ENCODE results near the gene TMEM247. TPM values are rescaled to one million over a fixed set of nuclear protein-coding genes. Genes with fewer than 3 reads are reported as not detected.

Gene TMEM247
- total and polyA plus RNA-seq, 10 donors: not detected

- Histone ChIP-seq H3K27me3 (replicated peaks in 1 of 7) (no peaks in the 10 kb centered on the region), H3K36me3 (no peaks in the 10 kb centered on the region), H3K4me3 (no peak overlapping the region), H3K27ac (no peak overlapping the region), H3K9me3 (peaks cover 0 to 12% (median 10%) of the 10 kb centered on the region in 8 donors), H3K4me1 (peaks cover 0 to 5% (median 0%) of the 10 kb centered on the region in 6 donors)
- intact Hi-C loops (cut with DNase I; ENCODE audit: low total_unique reads): no loop called here
- TF ChIP-seq POLR2A (IDR thresholded peaks at IDR 0.05): no peak
- no peak for TF ChIP-seq CTCF (IDR thresholded peaks at IDR 0.05 in 8 of 11, conservative IDR thresholded peaks at IDR 0.05 in 3 of 11)
- no peak for TF ChIP-seq POLR2AphosphoS5 (IDR thresholded peaks at IDR 0.05)
- 82 to 87% (median 87%) methylated on average over 3 of the region's 3 CpGs for WGBS, 5 donors
- DNase-seq: no peak
Measured at GRCh38 chr2:46509804-46510203, 30.4 kb downstream of the TMEM247 start.

GRCh38 chr2:46510598-46511177 lies 31.3 kb downstream of the TMEM247 start:
- Histone ChIP-seq H3K4me1 (peaks cover 0 to 5% (median 0%) of the 10 kb centered on the region in 6 donors), H3K4me3 (no peak overlapping the region), H3K27me3 (replicated peaks in 1 of 7) (no peaks in the 10 kb centered on the region), H3K36me3 (no peaks in the 10 kb centered on the region), H3K27ac (no peak overlapping the region), H3K9me3 (peaks cover 0 to 21% (median 19%) of the 10 kb centered on the region in 8 donors)
- 72 to 94% (median 90%) methylated on average over 2 to 5 of the region's 5 CpGs for WGBS, 5 donors
- DNase-seq: no peak
- intact Hi-C loops (cut with DNase I; ENCODE audit: low total_unique reads): no loop called here
- TF ChIP-seq CTCF (IDR thresholded peaks at IDR 0.05 in 8 of 11, conservative IDR thresholded peaks at IDR 0.05 in 3 of 11) (no peak), POLR2AphosphoS5 (IDR thresholded peaks at IDR 0.05) (no peak), POLR2A (IDR thresholded peaks at IDR 0.05) (no peak)

GRCh38 chr2:46512185-46512584 lies 32.8 kb downstream of the TMEM247 start:
- no peak overlapping the region for H3K4me3 ChIP-seq
- DNase-seq: no peak
- H3K9me3 ChIP-seq: peaks cover 0 to 36% (median 34%) of the 10 kb centered on the region in 8 donors
- H3K36me3 ChIP-seq: no peaks in the 10 kb centered on the region
- WGBS, 5 donors: 88 to 98% (median 90%) methylated on average over 10 of the region's 10 CpGs
- TF ChIP-seq CTCF (IDR thresholded peaks at IDR 0.05 in 8 of 11, conservative IDR thresholded peaks at IDR 0.05 in 3 of 11) (no peak), POLR2A (IDR thresholded peaks at IDR 0.05) (no peak), POLR2AphosphoS5 (IDR thresholded peaks at IDR 0.05) (no peak)
- H3K4me1 ChIP-seq: no peaks in the 10 kb centered on the region
- intact Hi-C loops (cut with DNase I; ENCODE audit: low total_unique reads): no loop called here
- H3K27ac ChIP-seq: no peak overlapping the region
- H3K27me3 ChIP-seq (replicated peaks in 1 of 7): no peaks in the 10 kb centered on the region

GRCh38 chr2:46514738-46515137 lies 35.4 kb downstream of the TMEM247 start:
- Histone ChIP-seq H3K36me3 (no peaks in the 10 kb centered on the region), H3K27me3 (replicated peaks in 1 of 7) (no peaks in the 10 kb centered on the region), H3K27ac (no peak overlapping the region), H3K9me3 (peaks cover 0 to 41% (median 37%) of the 10 kb centered on the region in 8 donors), H3K4me3 (no peak overlapping the region), H3K4me1 (peaks cover 0 to under 1% (median 0%) of the 10 kb centered on the region in 6 donors)
- no peak for TF ChIP-seq CTCF (IDR thresholded peaks at IDR 0.05 in 8 of 11, conservative IDR thresholded peaks at IDR 0.05 in 3 of 11)
- TF ChIP-seq POLR2A (IDR thresholded peaks at IDR 0.05): no peak
- TF ChIP-seq POLR2AphosphoS5 (IDR thresholded peaks at IDR 0.05): no peak
- 88 to 96% (median 89%) methylated on average over 1 of the region's 1 CpG for WGBS, 5 donors
- intact Hi-C loops (cut with DNase I; ENCODE audit: low total_unique reads): no loop called here
- DNase-seq: no peak
